B cell (primary cell): ENCODE measurements around the gene CALML6. TPM values are rescaled to one million over a fixed set of nuclear protein-coding genes. Genes with fewer than 3 reads are reported as not detected.

Source experiments
- ATAC-seq: fragments of 200-7000 bp; cut with Tn5 transposase; one replicate; pipeline ENCODE4 v1.10.0; 2021; ENCODE audit warnings: low read depth, mild to moderate bottlenecking, moderate number of reproducible peaks, moderate library complexity
- CTCF ChIA-PET: fragments of 350-600 bp; sonication (Branson Sonifier 250); formaldehyde crosslinking; loops from one replicate; lab custom pipeline; 2021; ENCODE audit warnings: antibody characterized with exemption, inconsistent platforms; lab: Charles Lee
- POLR2A ChIA-PET: fragments of 350-600 bp; sonication (Branson Sonifier 250); formaldehyde crosslinking; loops from one replicate; lab custom pipeline; 2021; ENCODE audit warnings: antibody characterized with exemption; lab: Charles Lee
- DNase-seq: peaks from one replicate; pipeline ENCODE4 v3.0.0; 2013
- H2AFZ ChIP-seq: 2 replicates; pipeline ENCODE4 v1.6.1; 2012; ENCODE audit warnings: mild to moderate bottlenecking, low read depth, low read length; ENCODE audit not compliant: insufficient read depth, poor library complexity, severe bottlenecking
- H3K27ac ChIP-seq, 2 donors: 1 replicate in 1 of 2; 2 replicates in 1 of 2; pipeline ENCODE4 v1.5.1; 2012 to 2013; ENCODE audit warnings: low read length in 2 of 2, mild to moderate bottlenecking in 2 of 2, moderate library complexity in 1 of 2
- H3K27me3 ChIP-seq, 4 experiments: fragments of 200-600 bp in 1 of 4; sonication (generic) in 1 of 4; replicated peaks in 1 of 4; 1 replicate in 2 of 4; 2 replicates in 2 of 4; pipeline versions ENCODE4 v1.6.1 to v1.7.0; 2013 to 2016; ENCODE audit warnings: low read length in 3 of 4, mild to moderate bottlenecking in 2 of 4, mixed read lengths in 1 of 4, moderate library complexity in 1 of 4; ENCODE audit not compliant: insufficient read depth in 4 of 4, control insufficient read depth in 3 of 4; ENCODE audit errors: control extremely low read depth in 1 of 4
- H3K36me3 ChIP-seq, 2 experiments: replicated peaks in 1 of 2; 1 replicate in 1 of 2; 2 replicates in 1 of 2; pipeline versions ENCODE4 v1.6.1 to v1.7.1; 2013; ENCODE audit warnings: low read length in 1 of 2; ENCODE audit not compliant: insufficient read depth in 2 of 2, control insufficient read depth in 1 of 2; ENCODE audit errors: control extremely low read depth in 1 of 2, extremely low read depth in 1 of 2
- H3K4me1 ChIP-seq, 2 donors: fragments of 200-600 bp in 1 of 2; sonication (generic) in 1 of 2; 1 replicate in 1 of 2; 2 replicates in 1 of 2; pipeline versions ENCODE4 v1.5.1 to v1.6.1; 2013 to 2017; ENCODE audit warnings: low read length in 2 of 2; ENCODE audit not compliant: control insufficient read depth in 2 of 2, insufficient read depth in 2 of 2
- H3K4me2 ChIP-seq: replicated peaks from 2 replicates; pipeline ENCODE3; 2012; ENCODE audit warnings: mild to moderate bottlenecking, low read depth, low read length; ENCODE audit not compliant: poor library complexity, severe bottlenecking
- H3K4me3 ChIP-seq, 5 experiments: fragments of 200-600 bp in 1 of 5; sonication (generic) in 1 of 5; 1 replicate in 3 of 5; 2 replicates in 2 of 5; pipeline versions ENCODE4 v1.5.1 to v1.7.0; 2011 to 2016; ENCODE audit warnings: low read length in 4 of 5, mild to moderate bottlenecking in 4 of 5, low read depth in 2 of 5, control low read depth in 1 of 5, moderate library complexity in 1 of 5; ENCODE audit not compliant: insufficient read depth in 1 of 5; ENCODE audit errors: control extremely low read depth in 1 of 5, extremely low read depth in 1 of 5
- H3K79me2 ChIP-seq: fragments of 200-600 bp; sonication (generic); one replicate; pipeline ENCODE4 v1.6.0; 2016; ENCODE audit warnings: low read length; ENCODE audit not compliant: control insufficient read depth, insufficient read depth
- H3K9ac ChIP-seq: fragments of 200-600 bp; sonication (generic); 2 replicates; pipeline ENCODE4 v1.6.1; 2017; ENCODE audit warnings: mild to moderate bottlenecking, low read length, moderate library complexity
- H3K9me3 ChIP-seq, 3 donors: one replicate each; pipeline versions ENCODE4 v1.6.1 to v1.7.1; 2013; ENCODE audit warnings: low read length in 2 of 3; ENCODE audit not compliant: control insufficient read depth in 2 of 3, insufficient read depth in 1 of 3; ENCODE audit errors: control extremely low read depth in 1 of 3
- H4K20me1 ChIP-seq: 2 replicates; pipeline ENCODE4 v1.6.0; 2012; ENCODE audit warnings: mild to moderate bottlenecking, low read length; ENCODE audit not compliant: insufficient read depth, control insufficient read depth, poor library complexity, severe bottlenecking
- H3K27ac Mint-ChIP-seq: one replicate; pipeline ENCODE4 v1.8.0; 2021; ENCODE audit warnings: mixed read lengths
- H3K27me3 Mint-ChIP-seq: one replicate; pipeline ENCODE4 v1.8.0; 2021; ENCODE audit warnings: mixed read lengths
- H3K4me1 Mint-ChIP-seq: one replicate; pipeline ENCODE4 v1.8.0; 2021; ENCODE audit warnings: mixed read lengths
- H3K4me3 Mint-ChIP-seq: one replicate; pipeline ENCODE4 v1.8.0; 2021; ENCODE audit warnings: mixed read lengths
- H3K9me3 Mint-ChIP-seq: one replicate; pipeline ENCODE4 v1.8.0; 2022; ENCODE audit warnings: mixed read lengths; ENCODE audit not compliant: insufficient read depth
- CTCF ChIP-seq: fragments of 200-600 bp; IDR thresholded peaks from one replicate; pipeline ENCODE4 v1.8.0; 2022; ENCODE audit warnings: antibody characterized with exemption, mild to moderate bottlenecking
- EZH2 ChIP-seq: IDR thresholded peaks from 2 replicates; pipeline ENCODE4 v1.6.1; 2012; ENCODE audit warnings: borderline replicate concordance, low read depth, mild to moderate bottlenecking, moderate library complexity, low read length; ENCODE audit not compliant: insufficient read depth, poor library complexity, severe bottlenecking
- WGBS: methylation state at CpG from one replicate; pipeline ENCODE4 v1.1.5; 2013; ENCODE audit warnings: missing lambda C conversion rate; ENCODE audit not compliant: insufficient coverage; 5-methylcytosine and 5-hydroxymethylcytosine counted together
- intact Hi-C: fragments of 100-400 bp; cut with micrococcal nuclease; formaldehyde crosslinking; loops from one replicate; pipeline ENCODE4 v1.10.0; 2022
- polyA plus RNA-seq: library from polyadenylated mRNA; depleted of rRNA; stranded (reverse); fragments of >200 nt; gene quantifications from 2 replicates; pipeline ENCODE4 v1.2.3, GENCODE V29; 2012
- total RNA-seq, 2 donors: library from RNA; stranded (reverse); fragments of 120-200 nt in 1 of 2; gene quantifications; 1 replicate in 1 of 2; 2 replicates in 1 of 2; pipeline versions ENCODE4 v1.2.3 to v1.2.4, GENCODE V29; 2013 to 2022

CALML6 gene
- total and polyA plus RNA-seq, 2 donors (not counting 1 experiment from before 2014, with no cell fraction given), result 0.64 to 2.0 TPM

GRCh38 chr1:1938276-1938573, 23.2 kb downstream of the CALML6 start:
- Mint-ChIP-seq H3K4me3 (no peak overlapping the region), H3K9me3 (no peaks in the 10 kb centered on the region), H3K27ac (no peak overlapping the region), H3K27me3 (no peaks in the 10 kb centered on the region), H3K4me1 (peaks cover 3% of the 10 kb centered on the region)
- Histone ChIP-seq H3K9me3 (no peaks in the 10 kb centered on the region), H3K27me3 (peaks cover 0 to under 1% (median 0%) of the 10 kb centered on the region in 4 experiments), H3K36me3 (no peaks in the 10 kb centered on the region), H3K4me3 (no peak overlapping the region), H3K4me1 (no peaks in the 10 kb centered on the region), H3K4me2 (no peak overlapping the region), H3K9ac (no peak overlapping the region), H3K27ac (no peak overlapping the region), H3K79me2 (no peaks in the 10 kb centered on the region), H4K20me1 (no peaks in the 10 kb centered on the region), H2AFZ (no peak overlapping the region)
- intact Hi-C loops, result no loop called here
- ChIA-PET CTCF (no interaction called here), POLR2A (no interaction called here)
- 75% methylated on average over 6 of the region's 6 CpGs for WGBS
- ATAC-seq (no peak), DNase-seq (no peak)
- TF ChIP-seq EZH2, result no peak
- no peak for TF ChIP-seq CTCF

- Histone ChIP-seq H3K27ac (no peak overlapping the region), H3K9ac (no peak overlapping the region), H3K4me2 (no peak overlapping the region), H3K27me3 (peaks cover 0 to 2% (median 0%) of the 10 kb centered on the region in 4 experiments), H3K36me3 (no peaks in the 10 kb centered on the region), H4K20me1 (no peaks in the 10 kb centered on the region), H3K79me2 (no peaks in the 10 kb centered on the region), H2AFZ (no peak overlapping the region), H3K4me1 (peaks cover 0 to 2% of the 10 kb centered on the region in 2 donors), H3K9me3 (no peaks in the 10 kb centered on the region), H3K4me3 (no peak overlapping the region)
- intact Hi-C loops, result no loop called here
- ChIA-PET POLR2A (no interaction called here), CTCF (no interaction called here)
- no peak overlapping the region for H3K4me3 Mint-ChIP-seq
- DNase-seq (no peak), ATAC-seq (no peak)
- TF ChIP-seq EZH2 (no peak), CTCF (no peak)
- 91% methylated on average over 23 of the region's 24 CpGs for WGBS
- no peak overlapping the region for H3K27ac Mint-ChIP-seq
- H3K9me3 Mint-ChIP-seq, result no peaks in the 10 kb centered on the region
- H3K4me1 Mint-ChIP-seq, result peaks cover 3% of the 10 kb centered on the region
- no peaks in the 10 kb centered on the region for H3K27me3 Mint-ChIP-seq
Measured at GRCh38 chr1:1938613-1939295, 23.7 kb downstream of the CALML6 start.
